Keratinocyte (primary cell): ENCODE data around the gene CYP4F11. TPM values are rescaled to one million over a fixed set of nuclear protein-coding genes. Genes with fewer than 3 reads are reported as not detected.

Experiments used
- DNase-seq: peaks from one replicate; pipeline ENCODE4 v3.0.0-alpha.2; 2011; ENCODE audit warnings: low read depth, missing footprints, low spot score
- FAIRE-seq: peaks from 2 replicates; lab custom pipeline; 2011; peaks lifted over from hg19 to GRCh38; lab: Jason Lieb, UNC
- H2AFZ ChIP-seq: 2 replicates; pipeline ENCODE4 v1.6.0; 2012; ENCODE audit warnings: low read length, control low read depth, inconsistent platforms; ENCODE audit not compliant: control insufficient read depth
- H3K27ac ChIP-seq: 2 replicates; pipeline ENCODE4 v1.5.1; 2011; ENCODE audit warnings: low read length; ENCODE audit not compliant: control insufficient read depth, insufficient read depth
- H3K27me3 ChIP-seq: 3 replicates; pipeline ENCODE4 v1.6.0; 2011; ENCODE audit warnings: low read length; ENCODE audit not compliant: control insufficient read depth, insufficient read depth; ENCODE audit errors: extremely low read depth
- H3K36me3 ChIP-seq, 2 experiments: 2 replicates in 1 of 2; 3 replicates in 1 of 2; pipeline ENCODE4 v1.5.1; 2011; ENCODE audit warnings: low read length in 2 of 2, mild to moderate bottlenecking in 1 of 2; ENCODE audit not compliant: control insufficient read depth in 2 of 2, insufficient read depth in 2 of 2; ENCODE audit errors: extremely low read depth in 1 of 2
- H3K4me1 ChIP-seq: 3 replicates; pipeline ENCODE4 v1.5.1; 2011; ENCODE audit warnings: low read length; ENCODE audit not compliant: control insufficient read depth, insufficient read depth; ENCODE audit errors: extremely low read depth
- H3K4me2 ChIP-seq: 3 replicates; pipeline ENCODE4 v1.6.0; 2011; ENCODE audit warnings: low read depth, low read length; ENCODE audit not compliant: control insufficient read depth, insufficient read depth; ENCODE audit errors: extremely low read depth
- H3K4me3 ChIP-seq, 3 experiments: fragments of 200-600 bp in 1 of 3; sonication (generic) in 1 of 3; 2 replicates in 2 of 3; 3 replicates in 1 of 3; pipeline ENCODE4 v1.5.1; 2011 to 2016; ENCODE audit warnings: low read length in 3 of 3, mild to moderate bottlenecking in 3 of 3, control low read depth in 2 of 3, inconsistent platforms in 1 of 3, low read depth in 1 of 3, mixed read lengths in 1 of 3, mixed run types in 1 of 3, moderate library complexity in 1 of 3; ENCODE audit not compliant: control insufficient read depth in 2 of 3, insufficient read depth in 2 of 3; ENCODE audit errors: extremely low read depth in 1 of 3
- H3K79me2 ChIP-seq: 2 replicates; pipeline ENCODE4 v1.6.0; 2012; ENCODE audit warnings: low read length; ENCODE audit not compliant: control insufficient read depth, insufficient read depth
- H3K9ac ChIP-seq: 3 replicates; pipeline ENCODE4 v1.6.0; 2011; ENCODE audit warnings: low read length; ENCODE audit not compliant: control insufficient read depth, insufficient read depth; ENCODE audit errors: extremely low read depth
- H3K9me1 ChIP-seq: 3 replicates; pipeline ENCODE4 v1.6.0; 2011; ENCODE audit warnings: low read length; ENCODE audit not compliant: control insufficient read depth, insufficient read depth; ENCODE audit errors: extremely low read depth
- H3K9me3 ChIP-seq: 2 replicates; pipeline ENCODE4 v1.5.1; 2012; ENCODE audit warnings: low read depth, low read length; ENCODE audit not compliant: control insufficient read depth
- H4K20me1 ChIP-seq: 3 replicates; pipeline ENCODE4 v1.6.0; 2011; ENCODE audit warnings: low read length; ENCODE audit not compliant: control insufficient read depth, insufficient read depth; ENCODE audit errors: extremely low read depth
- EZH2 ChIP-seq: IDR thresholded peaks from one replicate; pipeline ENCODE4 v1.6.1; 2012; ENCODE audit warnings: inconsistent platforms, mild to moderate bottlenecking, low read length, moderate library complexity
- dilution Hi-C: fragments of 300-500 bp; cut with MboI; formaldehyde crosslinking; loops from one replicate; pipeline ENCODE4 v1.7.0; 2020; ENCODE audit warnings: low sequenced_read_pairs; ENCODE audit not compliant: extremely low pct_ligation_motif_present
- polyA plus RNA-seq, 5 experiments: library from polyadenylated mRNA; depleted of rRNA in 3 of 5; stranded (reverse) in 3 of 5; stranded (forward) in 1 of 5; unstranded in 1 of 5; fragments of >200 nt; gene quantifications; 1 replicate in 1 of 5; 2 replicates in 3 of 5; 3 replicates in 1 of 5; pipeline versions ENCODE4 v1.2.1 to v1.2.3, GENCODE V29; 2011 to 2012; ENCODE audit warnings: missing spikeins in 2 of 5, low read depth in 1 of 5, low replicate concordance in 1 of 5
- TF ChIP-seq, protein P1 (sequence below), 3 experiments: IDR thresholded peaks in 1 of 3; conservative IDR thresholded peaks in 1 of 3; optimal IDR thresholded peaks in 1 of 3; 2 replicates in 2 of 3; 3 replicates in 1 of 3; pipeline versions ENCODE3 to v1.5.1; 2011; ENCODE audit warnings: low read length in 3 of 3, mild to moderate bottlenecking in 3 of 3, moderate library complexity in 2 of 3, control low read depth in 1 of 3, inconsistent platforms in 1 of 3; ENCODE audit not compliant: insufficient read depth in 2 of 3; ENCODE audit errors: extremely low read depth in 1 of 3

Gene CYP4F11
- polyA plus RNA-seq, 1 donor (not counting 4 experiments of a cell fraction or from before 2014, with no cell fraction given), result 3.6 TPM

- H3K4me3 ChIP-seq, result no peak overlapping the region
- H3K36me3 ChIP-seq, result peaks cover 0 to 6% of the 10 kb centered on the region in 2 experiments
- FAIRE-seq, result no peak
Observed at GRCh38 chr19:15928321-15928720, 6.0 kb downstream of the CYP4F11 start.

DNA sequence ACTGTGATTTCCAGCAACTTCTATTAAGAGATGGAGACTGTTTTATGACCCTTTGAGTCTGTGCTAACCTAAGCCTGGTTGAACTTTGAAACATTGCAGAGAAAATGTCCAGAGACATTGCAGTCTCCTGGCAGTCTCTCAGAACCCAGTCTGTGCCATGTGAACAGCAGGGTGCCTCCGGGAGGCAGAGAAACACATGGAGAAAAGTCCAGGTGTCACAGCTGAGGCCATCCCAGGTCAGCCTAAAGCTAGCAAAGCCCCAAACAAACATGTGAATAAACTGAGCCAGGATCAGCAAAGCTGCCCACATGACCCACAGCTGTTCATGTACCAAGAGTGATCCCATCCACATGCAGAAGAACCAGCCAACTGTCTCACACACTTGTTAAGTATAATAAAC lies 7.8 kb downstream of the CYP4F11 start:
- no peaks in the 10 kb centered on the region for H4K20me1 ChIP-seq
- no peak for DNase-seq
- H3K27ac ChIP-seq, result no peak overlapping the region
- TF ChIP-seq EZH2, result no peak
- TF ChIP-seq, protein P1, sequence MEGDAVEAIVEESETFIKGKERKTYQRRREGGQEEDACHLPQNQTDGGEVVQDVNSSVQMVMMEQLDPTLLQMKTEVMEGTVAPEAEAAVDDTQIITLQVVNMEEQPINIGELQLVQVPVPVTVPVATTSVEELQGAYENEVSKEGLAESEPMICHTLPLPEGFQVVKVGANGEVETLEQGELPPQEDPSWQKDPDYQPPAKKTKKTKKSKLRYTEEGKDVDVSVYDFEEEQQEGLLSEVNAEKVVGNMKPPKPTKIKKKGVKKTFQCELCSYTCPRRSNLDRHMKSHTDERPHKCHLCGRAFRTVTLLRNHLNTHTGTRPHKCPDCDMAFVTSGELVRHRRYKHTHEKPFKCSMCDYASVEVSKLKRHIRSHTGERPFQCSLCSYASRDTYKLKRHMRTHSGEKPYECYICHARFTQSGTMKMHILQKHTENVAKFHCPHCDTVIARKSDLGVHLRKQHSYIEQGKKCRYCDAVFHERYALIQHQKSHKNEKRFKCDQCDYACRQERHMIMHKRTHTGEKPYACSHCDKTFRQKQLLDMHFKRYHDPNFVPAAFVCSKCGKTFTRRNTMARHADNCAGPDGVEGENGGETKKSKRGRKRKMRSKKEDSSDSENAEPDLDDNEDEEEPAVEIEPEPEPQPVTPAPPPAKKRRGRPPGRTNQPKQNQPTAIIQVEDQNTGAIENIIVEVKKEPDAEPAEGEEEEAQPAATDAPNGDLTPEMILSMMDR (optimal IDR thresholded peaks at IDR 0.05 in 1 of 3, IDR thresholded peaks at IDR 0.05 in 1 of 3, conservative IDR thresholded peaks at IDR 0.05 in 1 of 3; ENCODE audit: extremely low read depth in 1 of 3, insufficient read depth in 2 of 3, low read length in 3 of 3), result no peak
- H3K27me3 ChIP-seq, result no peaks in the 10 kb centered on the region
- dilution Hi-C loops, result no loop called here
- no peak overlapping the region for H3K4me2 ChIP-seq
- no peaks in the 10 kb centered on the region for H3K4me1 ChIP-seq
- no peak overlapping the region for H3K9ac ChIP-seq
- H3K4me3 ChIP-seq, result no peak overlapping the region
- no peaks in the 10 kb centered on the region for H3K9me1 ChIP-seq
- H3K9me3 ChIP-seq, result no peaks in the 10 kb centered on the region
- H3K79me2 ChIP-seq, result no peaks in the 10 kb centered on the region
- H2AFZ ChIP-seq, result no peak overlapping the region
- peaks cover 0 to 7% of the 10 kb centered on the region in 2 experiments for H3K36me3 ChIP-seq
- no peak for FAIRE-seq

More at GRCh38 chr19:15928321-15928720, 6.0 kb downstream of the CYP4F11 start:
- H2AFZ ChIP-seq, result no peak overlapping the region
- DNase-seq, result no peak
- no peaks in the 10 kb centered on the region for H3K9me3 ChIP-seq
- H3K27me3 ChIP-seq, result no peaks in the 10 kb centered on the region
- no peaks in the 10 kb centered on the region for H3K79me2 ChIP-seq
- TF ChIP-seq, protein P1 (optimal IDR thresholded peaks at IDR 0.05 in 1 of 3, IDR thresholded peaks at IDR 0.05 in 1 of 3, conservative IDR thresholded peaks at IDR 0.05 in 1 of 3; ENCODE audit: extremely low read depth in 1 of 3, insufficient read depth in 2 of 3, low read length in 3 of 3), result no peak
- TF ChIP-seq EZH2, result no peak
- H3K27ac ChIP-seq, result no peak overlapping the region
- no peaks in the 10 kb centered on the region for H4K20me1 ChIP-seq
- no peaks in the 10 kb centered on the region for H3K4me1 ChIP-seq
- H3K9me1 ChIP-seq, result no peaks in the 10 kb centered on the region
- H3K4me2 ChIP-seq, result no peak overlapping the region
- dilution Hi-C loops, result no loop called here
- H3K9ac ChIP-seq, result no peak overlapping the region
